ENCODE data around the gene CEP44.
A peak's percentile ranks its signal among the peaks of the same experiment; 100 is the strongest.
"Not testable (repeated sequence)": the region's sequence is repeated elsewhere in the genome, so short reads cannot be mapped to it uniquely, and the experiment has no call there.

CEP44 gene, protein sequence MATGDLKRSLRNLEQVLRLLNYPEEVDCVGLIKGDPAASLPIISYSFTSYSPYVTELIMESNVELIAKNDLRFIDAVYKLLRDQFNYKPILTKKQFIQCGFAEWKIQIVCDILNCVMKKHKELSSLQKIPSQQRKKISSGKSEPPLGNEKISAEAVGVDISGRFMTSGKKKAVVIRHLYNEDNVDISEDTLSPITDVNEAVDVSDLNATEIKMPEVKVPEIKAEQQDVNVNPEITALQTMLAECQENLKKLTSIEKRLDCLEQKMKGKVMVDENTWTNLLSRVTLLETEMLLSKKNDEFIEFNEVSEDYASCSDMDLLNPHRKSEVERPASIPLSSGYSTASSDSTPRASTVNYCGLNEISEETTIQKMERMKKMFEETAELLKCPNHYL

DNA sequence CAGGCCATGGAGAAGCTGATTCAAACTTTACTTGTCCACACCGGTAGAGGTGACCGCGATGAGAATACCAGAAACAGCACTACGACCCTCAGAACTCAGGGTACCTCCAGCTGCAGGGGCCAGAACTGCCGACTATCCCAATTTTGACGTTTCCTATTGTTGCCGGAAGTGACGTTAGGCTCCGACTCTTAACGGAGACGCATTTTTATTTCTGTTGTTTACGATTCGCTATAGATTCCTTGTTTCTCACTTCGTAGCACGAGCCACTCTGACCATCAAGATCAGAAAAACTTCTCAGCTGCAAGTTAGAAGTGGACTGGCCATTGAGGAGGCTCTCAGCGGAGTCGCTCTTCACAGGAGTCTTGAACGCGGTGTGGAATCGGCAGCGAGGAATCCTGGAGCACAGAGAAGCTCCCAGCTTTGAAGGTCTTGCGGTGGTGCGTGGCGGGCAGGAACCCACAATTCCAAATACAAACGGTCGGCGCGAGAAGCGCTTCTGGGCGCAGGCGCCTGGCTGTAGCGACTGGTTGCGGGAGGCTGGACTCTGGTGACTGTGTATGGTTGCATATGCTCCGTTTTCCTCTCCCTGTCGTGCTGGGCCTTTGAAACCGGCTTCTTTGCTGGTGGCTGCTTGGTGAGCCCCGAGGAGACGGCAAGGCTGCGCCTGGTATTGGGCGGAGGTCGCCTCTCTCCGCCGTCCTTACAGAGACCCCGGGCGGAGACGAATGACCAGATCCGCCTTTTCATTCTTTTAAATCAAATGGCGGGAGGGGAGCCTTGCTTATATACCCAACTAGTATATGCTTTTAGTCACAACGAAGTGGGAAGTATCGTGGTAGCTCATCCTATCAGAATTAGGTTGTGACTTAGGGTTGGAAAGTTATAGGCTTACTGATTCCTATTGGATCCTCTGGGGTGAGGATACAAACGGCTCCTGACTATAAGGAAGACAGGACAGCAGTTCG lies at the start of gene CEP44, which contains the start of gene FBXO8:
CEP44 (plus strand) TSS at position 405 of the 965 bp plus-strand sequence. CDS start 15,211 bp downstream, outside the sequence.
FBXO8 (minus strand) TSS at position 161 of the 965 bp plus-strand sequence. CDS start 20,575 bp downstream, outside the sequence.
- DNase-seq, result peak; percentile 69

DNA sequence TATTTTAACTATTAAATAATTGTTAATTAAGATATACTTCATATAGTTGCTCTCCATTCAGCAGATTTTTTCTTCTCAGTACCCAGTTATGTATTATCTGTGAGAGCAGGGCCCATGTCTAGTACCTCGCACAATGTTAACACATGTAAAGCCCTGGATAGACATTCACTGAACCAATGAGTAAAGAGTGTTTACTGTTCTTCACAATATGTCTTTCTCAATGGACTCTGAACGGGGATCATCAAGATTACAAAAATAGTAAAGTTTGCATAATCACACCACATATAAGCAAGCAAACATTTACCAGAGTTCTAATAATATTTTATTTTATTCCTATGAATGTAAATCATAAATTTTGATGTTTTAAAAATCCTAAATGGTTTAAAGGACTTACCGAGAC lies 47.4 kb upstream of the CEP44 start:
- DNase-seq, result no peak

DNA sequence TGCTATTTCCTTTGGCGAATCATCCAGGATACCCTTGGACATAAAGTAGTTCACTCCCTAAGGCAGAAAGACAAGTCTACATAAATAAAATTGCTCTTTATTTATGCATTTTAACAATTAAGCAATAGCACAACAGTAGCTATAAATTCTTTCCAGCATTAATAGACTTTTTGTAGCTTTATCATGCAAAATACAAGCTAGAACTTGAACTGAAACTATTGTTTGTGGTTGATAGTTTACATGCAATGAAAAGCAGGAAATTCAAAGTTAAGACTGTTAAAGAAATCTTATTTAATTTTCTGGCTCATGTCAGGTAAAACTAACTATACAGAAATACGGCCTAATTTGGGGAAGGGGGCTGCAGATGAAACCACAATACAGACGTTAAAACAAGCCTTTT lies 42.5 kb upstream of the CEP44 start:
- no peak for DNase-seq

DNA sequence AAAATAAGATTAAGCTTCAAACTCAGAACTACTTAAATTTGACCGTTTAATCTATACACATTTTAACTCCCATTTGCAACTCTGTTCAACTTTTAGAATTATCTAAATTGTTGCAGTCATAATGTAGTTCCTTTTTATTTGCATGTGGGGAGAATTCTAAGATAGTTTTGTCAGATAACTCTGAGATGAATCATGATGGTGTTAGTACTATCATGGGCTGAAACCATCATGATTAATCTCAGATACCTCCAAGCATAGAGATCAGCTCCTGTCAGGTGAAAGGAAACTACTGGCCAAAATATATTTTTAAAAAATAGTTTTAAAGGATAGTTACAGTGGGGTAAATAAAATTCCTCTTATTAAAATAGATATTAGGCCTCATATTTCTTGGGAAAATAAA lies 39.3 kb upstream of the CEP44 start:
- DNase-seq, result no peak

DNA sequence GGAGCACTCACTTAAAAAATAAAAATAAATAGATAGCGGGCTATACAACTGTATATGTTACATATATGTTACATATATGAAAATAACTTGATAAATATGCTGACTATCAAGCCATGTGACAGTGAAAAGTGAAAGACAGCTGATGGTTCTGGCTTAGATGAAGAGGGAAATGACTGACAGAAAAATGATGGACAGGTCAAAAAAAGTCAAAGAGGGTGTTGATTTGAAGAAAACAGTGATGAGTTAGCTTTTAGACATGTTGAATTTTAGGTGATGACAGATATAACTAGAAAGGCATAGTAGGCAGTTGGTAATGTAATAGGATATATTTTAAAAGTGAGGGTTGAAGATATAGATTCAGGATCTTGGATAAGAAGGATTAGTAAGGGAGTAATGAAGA lies 38.0 kb upstream of the CEP44 start:
- no peak for DNase-seq

DNA sequence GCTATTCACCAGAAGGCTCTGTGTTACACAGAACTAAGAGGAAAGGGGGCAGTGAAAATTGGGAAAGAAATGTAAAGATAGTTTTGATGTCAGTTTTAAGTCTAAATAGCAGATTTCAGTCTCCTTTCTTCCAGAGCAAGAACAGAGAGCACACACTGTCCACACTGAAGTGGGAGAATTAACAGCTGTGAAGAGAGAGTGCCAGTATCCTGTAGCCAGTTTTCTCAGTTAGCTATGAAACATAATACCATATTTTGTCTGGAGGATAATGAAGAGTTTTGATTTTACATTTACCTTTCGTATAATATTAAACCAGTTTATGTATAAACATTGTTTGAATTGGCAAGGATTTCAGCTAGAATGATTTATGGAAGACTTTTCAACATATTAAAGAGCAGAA lies 35.3 kb upstream of the CEP44 start:
- DNase-seq, result no peak

DNA sequence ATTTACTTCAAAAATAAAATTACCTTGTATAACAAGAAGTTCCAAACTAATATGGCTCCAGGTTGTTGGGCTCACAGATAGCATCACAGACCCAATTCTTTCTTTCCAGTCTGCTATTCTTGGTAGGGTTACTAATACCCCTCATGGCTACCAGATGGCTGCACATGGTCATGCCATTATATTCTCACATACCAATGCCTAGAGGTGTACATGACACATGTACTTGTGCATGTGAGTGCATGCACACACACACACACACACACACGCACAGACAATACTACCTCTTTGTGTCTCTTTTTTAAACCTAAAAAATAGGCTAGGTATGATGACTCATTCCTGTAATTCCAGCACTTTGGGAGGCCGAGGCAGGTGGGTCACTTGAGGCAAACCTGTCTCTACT lies 31.3 kb upstream of the CEP44 start:
- no peak for DNase-seq

DNA sequence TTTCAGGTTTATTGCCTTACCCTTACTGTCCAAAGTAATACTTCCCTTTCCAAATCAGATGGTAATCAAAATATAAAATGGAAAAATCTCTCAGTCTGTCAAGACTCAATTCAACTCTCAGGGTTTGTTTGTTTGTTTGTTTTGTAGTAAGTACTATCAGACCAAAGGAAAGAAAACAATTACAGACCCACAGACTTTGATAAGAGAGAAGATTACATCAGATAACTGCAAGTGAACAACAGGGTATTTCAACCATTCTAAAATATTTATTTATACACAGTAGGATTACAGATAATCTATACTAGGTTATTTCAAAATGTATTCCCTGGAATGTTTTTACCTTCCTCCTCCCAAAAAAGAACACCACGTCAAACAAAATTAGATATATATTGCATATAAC lies 29.1 kb upstream of the CEP44 start:
- no peak for DNase-seq

DNA sequence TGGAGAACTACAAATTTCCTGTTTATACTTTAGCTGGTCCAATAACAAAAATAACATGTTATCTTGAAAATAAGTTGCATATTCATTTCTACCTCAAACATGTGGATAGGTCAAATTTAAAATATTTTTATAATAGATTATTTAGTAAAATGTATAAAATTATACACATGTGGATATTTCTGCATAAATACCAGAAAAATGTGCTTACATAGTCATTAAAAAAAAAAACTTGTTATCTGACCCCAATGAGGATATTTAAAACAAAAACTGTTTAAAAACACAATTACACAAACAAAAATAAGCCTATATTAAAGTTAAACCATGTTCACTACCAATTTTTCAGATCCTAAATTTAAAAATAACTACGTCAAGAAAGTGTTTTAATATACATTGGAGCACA lies 28.3 kb upstream of the CEP44 start:
- no peak for DNase-seq

DNA sequence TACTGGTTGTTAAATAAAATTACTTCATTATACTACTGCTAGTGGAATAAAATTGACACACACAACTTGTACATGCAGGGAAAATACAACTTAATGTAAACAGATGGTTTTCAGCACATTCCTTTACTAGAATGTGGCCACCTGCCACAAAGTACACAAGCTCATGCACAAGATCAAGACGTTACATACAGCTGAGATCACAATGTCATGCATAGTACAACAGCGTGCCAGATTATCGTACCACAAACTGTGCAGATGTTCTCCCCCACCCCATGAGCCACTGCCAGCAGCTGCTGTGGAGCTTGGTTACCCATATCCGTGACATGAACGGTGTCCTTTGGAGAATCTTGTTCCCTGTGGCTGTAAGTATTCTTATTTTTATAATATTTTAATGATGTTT lies 27.9 kb upstream of the CEP44 start:
- no peak for DNase-seq

DNA sequence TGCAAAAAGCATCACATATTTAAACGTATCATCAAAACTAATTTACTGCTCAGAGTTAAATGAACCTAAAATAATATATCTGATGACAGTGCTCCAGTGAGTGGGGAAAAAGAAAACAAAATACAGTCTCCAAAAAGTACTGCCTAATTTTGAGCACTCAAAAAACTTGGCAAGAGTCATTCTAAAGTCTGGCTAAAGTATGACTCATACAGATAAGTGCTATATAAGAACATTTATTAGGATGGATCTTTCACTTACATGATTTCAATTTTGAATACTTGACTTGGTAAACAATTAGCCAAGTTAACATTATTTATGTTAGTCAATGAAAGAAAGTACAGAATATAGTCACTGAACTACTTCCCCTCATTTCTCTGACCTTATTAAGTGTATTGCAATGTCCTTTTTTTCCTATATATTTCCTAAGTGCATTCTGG lies 27.4 kb upstream of the CEP44 start:
- DNase-seq, result no peak

DNA sequence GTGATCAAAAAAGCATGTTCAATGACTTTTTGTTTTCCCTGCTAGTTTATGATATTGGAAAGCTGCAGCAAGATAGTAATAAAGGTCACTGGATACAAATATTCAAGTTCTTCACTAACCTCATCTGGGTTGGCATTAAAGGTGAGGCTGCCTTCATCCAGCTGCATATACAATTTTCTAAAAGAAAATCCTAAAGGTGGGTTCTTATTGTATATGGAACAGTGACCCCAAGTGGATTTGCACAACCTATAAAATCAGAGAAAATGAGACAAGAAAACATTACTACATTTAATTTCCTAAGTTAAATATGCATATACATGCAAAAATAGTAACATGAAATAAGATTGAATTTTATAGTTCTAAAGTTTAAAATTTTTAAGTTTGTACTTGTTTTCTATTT lies 24.1 kb upstream of the CEP44 start:
- no peak for DNase-seq

DNA sequence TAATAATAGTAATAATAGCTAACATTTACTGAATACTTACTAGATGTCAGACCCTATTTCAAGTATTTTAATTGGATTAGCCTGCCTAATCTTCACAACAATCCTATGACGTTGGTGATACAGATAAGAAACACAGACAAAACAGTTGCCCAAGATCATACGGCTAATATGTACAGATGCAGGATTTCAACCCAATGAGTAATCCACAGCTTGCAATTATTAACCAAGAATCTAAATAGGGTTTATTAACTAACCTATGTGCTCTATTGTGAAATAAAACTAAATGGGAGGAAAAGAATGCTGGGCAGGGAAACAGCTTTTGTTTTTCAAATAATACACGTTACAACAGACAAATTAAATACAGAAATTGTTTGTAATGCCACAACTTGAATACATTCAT lies 23.6 kb upstream of the CEP44 start:
- DNase-seq, result no peak

DNA sequence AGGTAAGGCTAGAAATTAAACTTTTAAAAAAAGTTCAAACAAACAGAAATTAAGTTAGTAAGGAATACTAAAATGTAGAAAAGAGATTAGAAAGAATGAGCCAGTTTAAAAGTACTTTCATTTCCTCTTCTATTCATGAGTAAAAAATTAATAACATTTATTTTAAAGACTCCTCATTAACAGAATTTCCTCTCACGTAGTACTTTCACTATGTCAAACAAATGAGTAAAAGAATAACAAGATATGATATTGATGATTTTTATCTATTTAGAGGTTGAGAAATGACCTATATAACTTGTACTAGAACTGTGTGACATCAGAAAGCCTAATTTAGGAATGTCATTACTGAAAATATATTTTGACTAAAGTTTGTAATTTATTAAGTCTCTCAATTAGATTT lies 22.3 kb upstream of the CEP44 start:
- DNase-seq, result not testable (repeated sequence)

DNA sequence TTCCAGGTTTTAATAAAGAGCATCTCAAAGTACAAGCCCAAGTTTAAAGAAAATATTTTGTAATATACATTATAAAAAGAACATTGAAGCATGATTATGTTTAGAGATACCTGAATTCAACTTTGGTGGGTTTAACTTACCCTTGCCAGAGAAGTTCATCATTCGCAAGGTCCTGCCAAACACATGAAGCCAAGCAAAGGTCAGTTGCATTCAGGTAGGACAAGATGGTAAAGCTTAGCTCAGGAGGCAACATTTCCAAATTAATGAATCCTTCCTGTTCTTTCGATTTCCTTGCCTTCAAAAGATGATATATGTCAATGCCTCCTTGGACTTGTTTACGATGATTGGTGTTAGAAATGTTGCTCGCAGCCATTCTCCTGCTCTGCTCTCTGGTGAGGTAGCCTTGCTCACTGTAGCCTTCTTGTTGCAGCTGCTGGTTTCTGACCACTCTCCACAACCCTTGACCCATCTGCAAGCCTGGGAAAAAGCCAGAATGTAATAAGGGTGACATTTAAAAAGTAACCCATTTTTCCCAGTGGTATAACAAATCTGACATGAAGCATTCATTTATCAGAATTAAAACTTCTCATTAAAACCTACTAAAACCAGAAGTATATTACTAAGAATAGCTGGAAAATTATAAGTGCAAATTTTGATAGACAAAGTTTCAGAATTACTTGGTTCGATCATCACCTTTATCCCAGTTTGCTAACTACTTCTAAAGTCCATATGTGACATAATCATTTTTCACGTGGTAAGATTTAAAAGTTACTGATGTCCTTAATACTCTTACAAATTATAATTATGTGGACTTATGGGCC lies 20.9 kb upstream of the CEP44 start:
- DNase-seq, result no peak

DNA sequence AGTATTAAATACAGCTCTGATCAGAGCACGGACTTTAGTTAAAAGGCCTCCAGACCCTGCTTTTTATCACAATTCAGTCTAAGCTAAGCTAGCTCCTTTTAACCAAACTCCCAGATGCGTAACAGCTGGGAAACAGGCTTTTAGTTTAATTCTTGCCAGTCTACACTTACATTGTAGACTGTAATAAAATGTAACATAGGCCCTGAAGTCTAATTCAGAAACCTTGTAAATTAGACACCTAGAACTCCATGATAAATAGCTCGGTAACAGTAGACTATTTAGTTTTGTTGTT lies 20.3 kb upstream of the CEP44 start:
- no peak for DNase-seq

DNA sequence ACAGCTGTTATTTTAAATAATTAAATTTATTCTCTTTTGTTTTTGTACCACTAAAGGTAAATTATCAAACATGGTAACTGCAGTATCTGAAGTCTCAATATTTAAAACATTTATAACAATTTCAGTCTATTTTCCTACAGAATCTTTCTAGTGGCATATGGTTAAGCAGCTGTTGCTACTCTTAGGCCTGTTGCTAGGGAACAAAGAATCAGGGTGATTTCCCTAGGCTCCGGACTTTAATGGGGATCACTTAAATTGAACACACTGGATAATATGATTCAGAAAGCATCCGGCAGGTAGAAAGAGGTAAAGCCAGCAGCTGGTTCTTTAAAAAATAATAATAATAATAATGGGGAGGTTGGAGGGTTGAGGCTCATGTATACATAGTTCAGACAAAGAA lies 17.8 kb upstream of the CEP44 start:
- DNase-seq, result no peak

DNA sequence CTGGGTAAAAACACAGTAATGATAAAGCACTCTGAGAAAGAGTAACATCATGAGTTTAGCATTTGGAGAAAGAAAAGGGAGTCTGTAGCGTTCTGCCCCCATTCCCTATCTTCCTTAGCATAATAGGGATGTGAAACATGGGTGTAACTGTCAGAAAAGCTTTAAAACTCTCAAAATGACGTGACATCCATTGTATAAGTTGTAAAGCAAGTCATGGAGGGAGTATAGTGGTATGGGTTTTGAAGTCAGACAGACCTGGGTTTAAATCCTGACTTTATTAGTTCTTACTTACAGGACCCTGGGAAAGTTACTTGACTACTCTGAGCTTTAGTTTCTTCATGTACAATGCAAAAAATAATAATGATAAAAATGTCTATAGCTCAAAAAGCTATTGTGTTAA lies 17.3 kb upstream of the CEP44 start:
- DNase-seq, result no peak

DNA sequence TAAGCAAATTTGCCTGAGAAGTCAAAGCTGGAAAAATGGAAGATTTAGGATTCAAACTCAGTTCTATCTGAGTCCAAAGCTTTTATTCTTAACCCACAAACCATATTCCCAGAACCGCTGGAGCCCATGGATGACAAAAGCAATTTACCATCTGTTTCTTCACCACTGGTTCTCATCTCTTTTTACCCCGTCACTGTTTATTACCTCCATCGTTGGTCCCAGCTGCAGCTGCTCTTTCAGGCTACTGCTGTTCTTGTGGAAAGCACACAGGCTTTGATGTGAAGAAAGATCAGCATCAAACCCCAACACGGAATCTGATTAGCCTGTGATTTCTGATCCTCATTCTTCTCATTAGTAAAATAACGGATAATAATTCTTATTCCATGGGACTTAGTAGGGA lies 9.8 kb upstream of the CEP44 start:
- DNase-seq, result no peak

DNA sequence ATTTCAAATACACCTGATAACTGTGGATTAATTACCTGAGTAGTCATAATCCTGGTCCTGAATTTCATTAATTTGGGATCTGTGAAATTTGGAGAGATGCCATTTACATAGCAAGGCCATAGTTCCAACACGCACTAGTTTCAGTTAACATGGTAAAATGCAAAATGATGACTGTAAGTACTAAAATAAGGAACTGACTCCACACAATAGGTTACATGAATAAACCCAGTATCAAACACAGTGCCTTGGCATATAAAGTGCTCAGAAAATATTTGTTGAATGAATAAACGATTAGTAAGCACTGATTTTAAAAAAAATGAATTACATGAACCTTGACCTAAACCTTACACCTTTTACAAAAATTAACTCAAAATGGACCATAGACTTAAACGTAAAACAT lies 9.3 kb upstream of the CEP44 start:
- no peak for DNase-seq

DNA sequence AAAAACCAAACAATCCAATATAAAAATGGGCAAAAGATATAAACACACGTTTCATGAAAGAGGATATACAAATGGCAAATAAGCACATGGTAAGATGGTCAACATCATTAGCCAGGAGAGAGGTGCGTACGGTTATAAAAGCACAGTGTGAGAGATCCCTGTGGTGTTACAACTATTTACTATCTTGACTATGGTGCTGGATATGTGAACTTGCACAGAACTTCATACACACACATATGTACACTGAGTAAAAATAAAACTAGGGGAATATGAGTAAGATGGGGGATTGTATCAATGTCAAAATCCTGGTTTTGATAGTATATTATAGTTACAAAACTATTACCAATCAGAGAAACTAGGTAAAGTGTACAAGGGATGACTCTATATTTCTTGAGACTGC lies 8.6 kb upstream of the CEP44 start:
- no peak for DNase-seq

DNA sequence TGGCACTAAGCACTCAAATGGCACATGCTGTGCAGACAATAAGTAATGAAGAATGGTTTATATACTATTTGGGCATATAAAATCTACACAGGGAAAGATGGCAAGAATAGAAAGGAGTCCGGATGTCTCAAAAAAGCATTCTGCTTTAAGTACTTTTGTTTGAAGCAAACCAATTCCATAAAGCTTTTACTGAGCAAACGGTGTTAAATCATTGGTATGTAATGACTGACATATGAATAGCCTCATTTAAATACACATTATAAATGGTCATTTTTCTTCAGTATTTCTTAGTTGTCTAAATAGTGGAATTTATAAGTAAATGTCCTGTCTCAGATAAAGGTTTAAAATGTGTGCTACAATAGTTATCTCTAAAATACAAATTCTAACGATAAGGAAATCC lies 6.3 kb upstream of the CEP44 start:
- no peak for DNase-seq

DNA sequence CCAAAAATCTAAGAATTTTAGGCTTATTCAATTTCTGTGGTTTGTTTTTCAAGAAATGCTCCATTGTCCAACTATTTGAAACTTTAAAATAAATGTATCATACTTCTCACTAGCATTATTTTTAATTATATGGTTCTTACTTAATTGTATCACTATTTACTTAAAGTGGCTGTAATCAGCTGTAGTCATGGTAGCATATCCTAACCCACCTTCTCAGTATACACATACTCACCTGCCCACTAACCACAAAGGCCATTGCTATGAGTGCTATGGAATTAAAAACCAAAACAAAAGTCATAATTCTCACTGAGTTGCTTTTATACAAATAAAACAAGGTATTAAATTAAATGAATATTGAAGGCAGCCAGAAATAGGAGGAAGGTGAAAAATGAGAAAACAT lies 5.2 kb upstream of the CEP44 start:
- DNase-seq, result no peak

Measured in activated CD4-positive, alpha-beta T cell treated with anti-CD3 and anti-CD28 coated beads for 48 hours (primary cell).